C4-2B (cell line): ENCODE data around the gene CDH18.

Experiments
- H3K27ac ChIP-seq: fragments of 450-650 bp; 2 replicates; pipeline ENCODE4 v1.5.1; 2017
- CTCF ChIP-seq: fragments of 450-650 bp; conservative IDR thresholded peaks from 2 replicates; pipeline ENCODE4 v1.5.1; 2017; ENCODE audit warnings: mild to moderate bottlenecking
- ZFX ChIP-seq: fragments of 450-650 bp; IDR thresholded peaks from 2 replicates; pipeline ENCODE4 v1.6.1; 2017

Gene CDH18

GRCh38 chr5:19701731-19702130, 286.3 kb downstream of the CDH18 start:
- no peak overlapping the region for H3K27ac ChIP-seq
- no peak for TF ChIP-seq ZFX
- TF ChIP-seq CTCF, result no peak

GRCh38 chr5:19694949-19695611, 292.9 kb downstream of the CDH18 start:
- TF ChIP-seq ZFX (no peak), CTCF (no peak)
- H3K27ac ChIP-seq, result no peak overlapping the region

GRCh38 chr5:19690978-19691377, 297.0 kb downstream of the CDH18 start:
- TF ChIP-seq CTCF, result no peak
- no peak for TF ChIP-seq ZFX
- H3K27ac ChIP-seq, result no peak overlapping the region

- TF ChIP-seq ZFX, result no peak
- no peak for TF ChIP-seq CTCF
- no peak overlapping the region for H3K27ac ChIP-seq
These were observed 302.5 kb downstream of the CDH18 start for GRCh38 chr5:19685473-19685872.

GRCh38 chr5:19676895-19677294, 311.1 kb downstream of the CDH18 start:
- TF ChIP-seq ZFX (no peak), CTCF (no peak)
- no peak overlapping the region for H3K27ac ChIP-seq

GRCh38 chr5:19660679-19661078, 327.3 kb downstream of the CDH18 start:
- TF ChIP-seq CTCF, result no peak
- no peak for TF ChIP-seq ZFX
- H3K27ac ChIP-seq, result no peak overlapping the region

GRCh38 chr5:19655627-19656026, 332.4 kb downstream of the CDH18 start:
- TF ChIP-seq ZFX, result no peak
- no peak for TF ChIP-seq CTCF

More at GRCh38 chr5:19655627-19656026, 332.4 kb downstream of the CDH18 start:
- H3K27ac ChIP-seq, result no peak overlapping the region
